HEK293 (cell line): ENCODE results near the gene IFNA2.

Source experiments
- GFI1B ChIP-seq: fragments of 450-650 bp; formaldehyde crosslinking; IDR thresholded peaks from 2 replicates; pipeline ENCODE4 v1.5.1; 2016; ENCODE audit warnings: missing biosample characterization, missing genetic modification characterization
- HOXC10 ChIP-seq: sonication (generic); formaldehyde crosslinking; IDR thresholded peaks from 2 replicates; pipeline ENCODE4 v1.8.1; 2023; ENCODE audit warnings: mild to moderate bottlenecking, missing genetic modification reagents
- IKZF3 ChIP-seq: fragments of 450-650 bp; IDR thresholded peaks from 2 replicates; pipeline ENCODE4 v1.5.0; 2018; ENCODE audit warnings: missing biosample characterization, mild to moderate bottlenecking, missing genetic modification characterization, moderate library complexity
- KLF1 ChIP-seq: fragments of 450-650 bp; formaldehyde crosslinking; IDR thresholded peaks from 2 replicates; pipeline ENCODE4 v1.5.1; 2016; ENCODE audit warnings: missing biosample characterization, missing genetic modification characterization
- KLF10 ChIP-seq: fragments of 450-650 bp; IDR thresholded peaks from 2 replicates; pipeline ENCODE4 v1.5.1; 2018; ENCODE audit warnings: missing biosample characterization, mild to moderate bottlenecking, missing genetic modification characterization
- KLF7 ChIP-seq: fragments of 450-650 bp; formaldehyde crosslinking; IDR thresholded peaks from 2 replicates; pipeline ENCODE4 v1.5.1; 2016; ENCODE audit warnings: missing biosample characterization, missing genetic modification characterization, borderline replicate concordance
- KLF9 ChIP-seq: fragments of 450-650 bp; formaldehyde crosslinking; IDR thresholded peaks from 2 replicates; pipeline ENCODE4 v1.5.1; 2016; ENCODE audit warnings: missing biosample characterization, missing genetic modification characterization, low read depth
- SETDB1 ChIP-seq: IDR thresholded peaks from one replicate; pipeline ENCODE4 v1.6.1; 2017; ENCODE audit warnings: mild to moderate bottlenecking, low read length, moderate library complexity, mixed read lengths; ENCODE audit not compliant: insufficient read length
- ZBTB20 ChIP-seq: fragments of 450-650 bp; formaldehyde crosslinking; IDR thresholded peaks from 2 replicates; pipeline ENCODE4 v1.5.1; 2016; ENCODE audit warnings: missing biosample characterization, missing genetic modification characterization
- ZNF112 ChIP-seq: fragments of 450-650 bp; formaldehyde crosslinking; IDR thresholded peaks from 2 replicates; pipeline ENCODE4 v1.5.0; 2017; ENCODE audit warnings: missing biosample characterization, missing genetic modification characterization
- ZNF132 ChIP-seq: fragments of 450-650 bp; formaldehyde crosslinking; IDR thresholded peaks from 2 replicates; pipeline ENCODE4 v1.5.1; 2017; ENCODE audit warnings: missing biosample characterization, missing genetic modification characterization, borderline replicate concordance
- ZNF146 ChIP-seq: fragments of 450-650 bp; formaldehyde crosslinking; IDR thresholded peaks from 2 replicates; pipeline ENCODE4 v1.5.1; 2016; ENCODE audit warnings: missing biosample characterization, missing genetic modification characterization
- ZNF202 ChIP-seq: fragments of 450-650 bp; formaldehyde crosslinking; IDR thresholded peaks from 2 replicates; pipeline ENCODE4 v1.5.1; 2016; ENCODE audit warnings: missing biosample characterization, missing genetic modification characterization, borderline replicate concordance
- ZNF23 ChIP-seq: fragments of 450-650 bp; formaldehyde crosslinking; IDR thresholded peaks from 2 replicates; pipeline ENCODE4 v1.5.1; 2016; ENCODE audit warnings: missing biosample characterization, missing genetic modification characterization, borderline replicate concordance
- ZNF239 ChIP-seq: fragments of 450-650 bp; formaldehyde crosslinking; IDR thresholded peaks from 2 replicates; pipeline ENCODE4 v1.5.1; 2016; ENCODE audit warnings: missing biosample characterization, missing genetic modification characterization
- ZNF24 ChIP-seq: fragments of 450-650 bp; formaldehyde crosslinking; IDR thresholded peaks from 2 replicates; pipeline ENCODE4 v1.5.1; 2016; ENCODE audit warnings: missing biosample characterization, missing genetic modification characterization
- ZNF37A ChIP-seq: fragments of 450-650 bp; IDR thresholded peaks from 2 replicates; pipeline ENCODE4 v1.5.1; 2018; ENCODE audit warnings: missing biosample characterization, missing genetic modification characterization
- ZNF391 ChIP-seq: fragments of 450-650 bp; formaldehyde crosslinking; IDR thresholded peaks from 2 replicates; pipeline ENCODE4 v1.5.1; 2016; ENCODE audit warnings: low read depth, missing biosample characterization, missing genetic modification characterization, borderline replicate concordance
- ZNF473 ChIP-seq: fragments of 450-650 bp; formaldehyde crosslinking; IDR thresholded peaks from 2 replicates; pipeline ENCODE4 v1.5.1; 2017; ENCODE audit warnings: missing biosample characterization, missing genetic modification characterization
- ZNF561 ChIP-seq: fragments of 450-650 bp; IDR thresholded peaks from 2 replicates; pipeline ENCODE4 v1.5.1; 2018; ENCODE audit warnings: missing biosample characterization, missing genetic modification characterization, borderline replicate concordance
- ZNF785 ChIP-seq: fragments of 450-650 bp; formaldehyde crosslinking; IDR thresholded peaks from 2 replicates; pipeline ENCODE4 v1.5.1; 2016; ENCODE audit warnings: missing biosample characterization, missing genetic modification characterization
- ZNF837 ChIP-seq: fragments of 450-650 bp; formaldehyde crosslinking; IDR thresholded peaks from 2 replicates; pipeline ENCODE4 v1.5.1; 2016; ENCODE audit warnings: missing biosample characterization, missing genetic modification characterization
- ZSCAN30 ChIP-seq: fragments of 450-650 bp; IDR thresholded peaks from 2 replicates; pipeline ENCODE4 v1.5.1; 2018; ENCODE audit warnings: missing biosample characterization, mild to moderate bottlenecking, missing genetic modification characterization, moderate library complexity
- TF ChIP-seq, protein P1 (sequence below): fragments of 450-650 bp; formaldehyde crosslinking; IDR thresholded peaks from 2 replicates; pipeline ENCODE4 v1.5.1; 2016; ENCODE audit warnings: missing biosample characterization, missing genetic modification characterization
- TF ChIP-seq, protein P2 (sequence below): fragments of 450-650 bp; formaldehyde crosslinking; IDR thresholded peaks from 2 replicates; pipeline ENCODE4 v1.5.1; 2016; ENCODE audit warnings: missing biosample characterization, missing genetic modification characterization, borderline replicate concordance
- TF ChIP-seq, protein P3 (sequence below): fragments of 450-650 bp; formaldehyde crosslinking; IDR thresholded peaks from 2 replicates; pipeline ENCODE4 v1.5.1; 2017; ENCODE audit warnings: missing biosample characterization, missing genetic modification characterization
- TF ChIP-seq, protein P4 (sequence below): fragments of 450-650 bp; formaldehyde crosslinking; IDR thresholded peaks from 2 replicates; pipeline ENCODE4 v1.5.0; 2017; ENCODE audit warnings: missing biosample characterization, missing genetic modification characterization, borderline replicate concordance
- TF ChIP-seq, protein P5 (sequence below): fragments of 450-650 bp; formaldehyde crosslinking; IDR thresholded peaks from 2 replicates; pipeline ENCODE4 v1.5.1; 2016; ENCODE audit warnings: missing biosample characterization, missing genetic modification characterization

Gene IFNA2

DNA sequence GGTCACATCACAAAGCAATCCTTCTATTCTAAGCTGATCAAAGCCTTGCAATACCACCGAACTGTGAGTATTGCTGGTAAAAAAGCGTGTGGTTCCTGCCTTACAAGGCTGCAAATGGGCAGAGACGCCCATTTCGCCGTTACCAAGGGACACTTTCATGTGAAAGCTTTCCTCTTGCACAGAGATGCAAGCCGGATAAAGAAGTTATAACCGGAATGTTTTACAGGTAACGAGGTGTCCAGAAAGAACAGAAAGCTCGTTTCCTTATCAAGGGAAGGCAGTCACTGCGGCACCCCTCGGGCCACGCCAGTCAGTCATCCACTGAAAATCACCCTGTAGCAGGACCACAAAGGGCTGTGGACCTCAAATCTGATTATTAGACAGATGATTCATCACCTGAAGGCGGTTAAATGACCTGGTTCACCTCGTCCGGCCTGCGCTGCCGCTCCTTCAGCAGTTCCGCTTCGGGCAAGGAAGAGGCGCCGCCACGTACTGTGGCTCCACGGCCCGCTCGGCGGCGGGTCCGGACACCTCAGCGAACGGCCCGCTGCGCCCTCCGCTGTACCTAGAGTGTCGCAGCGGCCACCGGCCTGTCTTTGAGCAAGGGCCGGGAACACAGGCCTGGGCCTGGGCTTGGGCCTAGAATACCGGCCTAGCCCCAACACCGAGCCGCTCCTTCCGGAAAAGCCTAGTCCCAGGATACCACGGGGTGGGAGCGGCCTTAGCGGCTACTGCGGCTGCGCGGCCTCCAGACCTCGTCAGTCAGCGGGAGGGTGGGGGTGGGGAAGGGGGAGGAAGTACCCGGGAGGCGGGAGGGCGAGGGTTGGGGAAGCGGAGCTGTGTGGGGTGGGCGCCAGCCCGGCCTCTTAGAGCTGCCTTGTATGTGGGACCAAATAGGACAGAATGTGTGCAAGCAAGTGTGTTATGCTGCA, 50.2 kb downstream of the IFNA2 start, which contains the start of gene KLHL9 (continued):
- TF ChIP-seq KLF1 (tag by site-specific recombination) (no peak), ZNF561 (tag by site-specific recombination) (no peak), KLF10 (tag by site-specific recombination) (no peak), SETDB1 (no peak), ZNF132 (tag by site-specific recombination) (no peak), ZNF202 (tag by site-specific recombination) (no peak), ZNF37A (tag by site-specific recombination) (no peak), ZNF785 (tag by site-specific recombination) (no peak), KLF9 (tag by site-specific recombination) (no peak), ZNF112 (tag by site-specific recombination) (no peak), ZNF146 (tag by site-specific recombination) (no peak), HOXC10 (no peak), ZNF391 (tag by site-specific recombination) (no peak), KLF7 (tag by site-specific recombination) (peak; percentile 68; the same call in 1 of the 2 replicates), ZSCAN30 (tag by site-specific recombination) (no peak; the same call in none of the 2 replicates), GFI1B (tag by site-specific recombination) (no peak), ZNF837 (tag by site-specific recombination) (no peak), ZNF473 (tag by site-specific recombination) (no peak), ZBTB20 (tag by site-specific recombination) (peak; percentile 40; the same call in 1 of the 2 replicates), ZNF239 (tag by site-specific recombination) (no peak), ZNF24 (tag by site-specific recombination) (no peak), ZNF23 (tag by site-specific recombination) (no peak), IKZF3 (tag by site-specific recombination) (peak; percentile 89)
- TF ChIP-seq, protein P1, sequence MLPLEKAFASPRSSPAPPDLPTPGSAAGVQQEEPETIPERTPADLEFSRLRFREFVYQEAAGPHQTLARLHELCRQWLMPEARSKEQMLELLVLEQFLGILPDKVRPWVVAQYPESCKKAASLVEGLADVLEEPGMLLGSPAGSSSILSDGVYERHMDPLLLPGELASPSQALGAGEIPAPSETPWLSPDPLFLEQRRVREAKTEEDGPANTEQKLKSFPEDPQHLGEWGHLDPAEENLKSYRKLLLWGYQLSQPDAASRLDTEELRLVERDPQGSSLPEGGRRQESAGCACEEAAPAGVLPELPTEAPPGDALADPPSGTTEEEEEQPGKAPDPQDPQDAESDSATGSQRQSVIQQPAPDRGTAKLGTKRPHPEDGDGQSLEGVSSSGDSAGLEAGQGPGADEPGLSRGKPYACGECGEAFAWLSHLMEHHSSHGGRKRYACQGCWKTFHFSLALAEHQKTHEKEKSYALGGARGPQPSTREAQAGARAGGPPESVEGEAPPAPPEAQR (tag by site-specific recombination): no peak
- TF ChIP-seq, protein P2, sequence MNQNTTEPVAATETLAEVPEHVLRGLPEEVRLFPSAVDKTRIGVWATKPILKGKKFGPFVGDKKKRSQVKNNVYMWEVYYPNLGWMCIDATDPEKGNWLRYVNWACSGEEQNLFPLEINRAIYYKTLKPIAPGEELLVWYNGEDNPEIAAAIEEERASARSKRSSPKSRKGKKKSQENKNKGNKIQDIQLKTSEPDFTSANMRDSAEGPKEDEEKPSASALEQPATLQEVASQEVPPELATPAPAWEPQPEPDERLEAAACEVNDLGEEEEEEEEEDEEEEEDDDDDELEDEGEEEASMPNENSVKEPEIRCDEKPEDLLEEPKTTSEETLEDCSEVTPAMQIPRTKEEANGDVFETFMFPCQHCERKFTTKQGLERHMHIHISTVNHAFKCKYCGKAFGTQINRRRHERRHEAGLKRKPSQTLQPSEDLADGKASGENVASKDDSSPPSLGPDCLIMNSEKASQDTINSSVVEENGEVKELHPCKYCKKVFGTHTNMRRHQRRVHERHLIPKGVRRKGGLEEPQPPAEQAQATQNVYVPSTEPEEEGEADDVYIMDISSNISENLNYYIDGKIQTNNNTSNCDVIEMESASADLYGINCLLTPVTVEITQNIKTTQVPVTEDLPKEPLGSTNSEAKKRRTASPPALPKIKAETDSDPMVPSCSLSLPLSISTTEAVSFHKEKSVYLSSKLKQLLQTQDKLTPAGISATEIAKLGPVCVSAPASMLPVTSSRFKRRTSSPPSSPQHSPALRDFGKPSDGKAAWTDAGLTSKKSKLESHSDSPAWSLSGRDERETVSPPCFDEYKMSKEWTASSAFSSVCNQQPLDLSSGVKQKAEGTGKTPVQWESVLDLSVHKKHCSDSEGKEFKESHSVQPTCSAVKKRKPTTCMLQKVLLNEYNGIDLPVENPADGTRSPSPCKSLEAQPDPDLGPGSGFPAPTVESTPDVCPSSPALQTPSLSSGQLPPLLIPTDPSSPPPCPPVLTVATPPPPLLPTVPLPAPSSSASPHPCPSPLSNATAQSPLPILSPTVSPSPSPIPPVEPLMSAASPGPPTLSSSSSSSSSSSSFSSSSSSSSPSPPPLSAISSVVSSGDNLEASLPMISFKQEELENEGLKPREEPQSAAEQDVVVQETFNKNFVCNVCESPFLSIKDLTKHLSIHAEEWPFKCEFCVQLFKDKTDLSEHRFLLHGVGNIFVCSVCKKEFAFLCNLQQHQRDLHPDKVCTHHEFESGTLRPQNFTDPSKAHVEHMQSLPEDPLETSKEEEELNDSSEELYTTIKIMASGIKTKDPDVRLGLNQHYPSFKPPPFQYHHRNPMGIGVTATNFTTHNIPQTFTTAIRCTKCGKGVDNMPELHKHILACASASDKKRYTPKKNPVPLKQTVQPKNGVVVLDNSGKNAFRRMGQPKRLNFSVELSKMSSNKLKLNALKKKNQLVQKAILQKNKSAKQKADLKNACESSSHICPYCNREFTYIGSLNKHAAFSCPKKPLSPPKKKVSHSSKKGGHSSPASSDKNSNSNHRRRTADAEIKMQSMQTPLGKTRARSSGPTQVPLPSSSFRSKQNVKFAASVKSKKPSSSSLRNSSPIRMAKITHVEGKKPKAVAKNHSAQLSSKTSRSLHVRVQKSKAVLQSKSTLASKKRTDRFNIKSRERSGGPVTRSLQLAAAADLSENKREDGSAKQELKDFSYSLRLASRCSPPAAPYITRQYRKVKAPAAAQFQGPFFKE: no peak
- TF ChIP-seq, protein P3, sequence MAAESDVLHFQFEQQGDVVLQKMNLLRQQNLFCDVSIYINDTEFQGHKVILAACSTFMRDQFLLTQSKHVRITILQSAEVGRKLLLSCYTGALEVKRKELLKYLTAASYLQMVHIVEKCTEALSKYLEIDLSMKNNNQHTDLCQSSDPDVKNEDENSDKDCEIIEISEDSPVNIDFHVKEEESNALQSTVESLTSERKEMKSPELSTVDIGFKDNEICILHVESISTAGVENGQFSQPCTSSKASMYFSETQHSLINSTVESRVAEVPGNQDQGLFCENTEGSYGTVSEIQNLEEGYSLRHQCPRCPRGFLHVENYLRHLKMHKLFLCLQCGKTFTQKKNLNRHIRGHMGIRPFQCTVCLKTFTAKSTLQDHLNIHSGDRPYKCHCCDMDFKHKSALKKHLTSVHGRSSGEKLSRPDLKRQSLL (tag by site-specific recombination): no peak
- TF ChIP-seq, protein P4, sequence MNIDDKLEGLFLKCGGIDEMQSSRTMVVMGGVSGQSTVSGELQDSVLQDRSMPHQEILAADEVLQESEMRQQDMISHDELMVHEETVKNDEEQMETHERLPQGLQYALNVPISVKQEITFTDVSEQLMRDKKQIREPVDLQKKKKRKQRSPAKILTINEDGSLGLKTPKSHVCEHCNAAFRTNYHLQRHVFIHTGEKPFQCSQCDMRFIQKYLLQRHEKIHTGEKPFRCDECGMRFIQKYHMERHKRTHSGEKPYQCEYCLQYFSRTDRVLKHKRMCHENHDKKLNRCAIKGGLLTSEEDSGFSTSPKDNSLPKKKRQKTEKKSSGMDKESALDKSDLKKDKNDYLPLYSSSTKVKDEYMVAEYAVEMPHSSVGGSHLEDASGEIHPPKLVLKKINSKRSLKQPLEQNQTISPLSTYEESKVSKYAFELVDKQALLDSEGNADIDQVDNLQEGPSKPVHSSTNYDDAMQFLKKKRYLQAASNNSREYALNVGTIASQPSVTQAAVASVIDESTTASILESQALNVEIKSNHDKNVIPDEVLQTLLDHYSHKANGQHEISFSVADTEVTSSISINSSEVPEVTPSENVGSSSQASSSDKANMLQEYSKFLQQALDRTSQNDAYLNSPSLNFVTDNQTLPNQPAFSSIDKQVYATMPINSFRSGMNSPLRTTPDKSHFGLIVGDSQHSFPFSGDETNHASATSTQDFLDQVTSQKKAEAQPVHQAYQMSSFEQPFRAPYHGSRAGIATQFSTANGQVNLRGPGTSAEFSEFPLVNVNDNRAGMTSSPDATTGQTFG (tag by site-specific recombination): no peak
- TF ChIP-seq, protein P5, sequence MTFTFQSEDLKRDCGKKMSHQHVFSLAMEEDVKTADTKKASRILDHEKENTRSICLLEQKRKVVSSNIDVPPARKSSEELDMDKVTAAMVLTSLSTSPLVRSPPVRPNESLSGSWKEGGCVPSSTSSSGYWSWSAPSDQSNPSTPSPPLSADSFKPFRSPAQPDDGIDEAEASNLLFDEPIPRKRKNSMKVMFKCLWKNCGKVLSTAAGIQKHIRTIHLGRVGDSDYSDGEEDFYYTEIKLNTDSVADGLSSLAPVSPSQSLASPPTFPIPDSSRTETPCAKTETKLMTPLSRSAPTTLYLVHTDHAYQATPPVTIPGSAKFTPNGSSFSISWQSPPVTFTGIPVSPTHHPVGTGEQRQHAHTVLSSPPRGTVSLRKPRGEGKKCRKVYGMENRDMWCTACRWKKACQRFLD: no peak
